Hepatocyte (in vitro differentiated cells): ENCODE data around the gene RAB40A. TPM values are rescaled to one million over a fixed set of nuclear protein-coding genes. Genes with fewer than 3 reads are reported as not detected.
A peak's percentile ranks its signal among the peaks of the same experiment; 100 is the strongest.

Experiments used
- DNase-seq: peaks from one replicate; pipeline ENCODE4 v3.0.0-alpha.2; 2016; ENCODE audit warnings: low spot score
- H2AFZ ChIP-seq: fragments of 200-600 bp; sonication (generic); 2 replicates; pipeline ENCODE4 v1.6.0; 2016; ENCODE audit warnings: antibody characterized with exemption, mild to moderate bottlenecking
- H3K27ac ChIP-seq: fragments of 200-600 bp; sonication (generic); 2 replicates; pipeline ENCODE4 v1.5.1; 2016; ENCODE audit warnings: mild to moderate bottlenecking
- H3K27me3 ChIP-seq: fragments of 200-600 bp; sonication (generic); 2 replicates; pipeline ENCODE4 v1.6.1; 2016
- H3K36me3 ChIP-seq: fragments of 200-600 bp; sonication (generic); replicated peaks from 2 replicates; pipeline ENCODE4 v1.5.1; 2016; ENCODE audit warnings: low read depth; ENCODE audit not compliant: insufficient read depth
- H3K4me1 ChIP-seq: fragments of 200-600 bp; sonication (generic); 2 replicates; pipeline ENCODE4 v1.5.1; 2016; ENCODE audit warnings: mild to moderate bottlenecking, moderate library complexity; ENCODE audit not compliant: insufficient read depth
- H3K4me2 ChIP-seq: fragments of 200-600 bp; sonication (generic); 2 replicates; pipeline ENCODE4 v1.6.0; 2016
- H3K4me3 ChIP-seq: fragments of 200-600 bp; sonication (generic); 2 replicates; pipeline ENCODE4 v1.5.1; 2016; ENCODE audit warnings: mild to moderate bottlenecking
- H3K79me2 ChIP-seq: fragments of 200-600 bp; sonication (generic); 2 replicates; pipeline ENCODE4 v1.6.0; 2017; ENCODE audit warnings: mild to moderate bottlenecking
- H3K9me2 ChIP-seq: fragments of 200-600 bp; sonication (generic); replicated peaks from 2 replicates; pipeline ENCODE4 v1.6.0; 2017; ENCODE audit warnings: mild to moderate bottlenecking; ENCODE audit not compliant: insufficient read depth
- H3K9me3 ChIP-seq: fragments of 200-600 bp; sonication (generic); 2 replicates; pipeline ENCODE4 v1.5.1; 2016; ENCODE audit warnings: low read depth, mild to moderate bottlenecking
- H4K20me1 ChIP-seq: fragments of 200-600 bp; sonication (generic); 2 replicates; pipeline ENCODE4 v1.6.0; 2016; ENCODE audit warnings: mild to moderate bottlenecking; ENCODE audit not compliant: insufficient read depth, poor library complexity, severe bottlenecking
- EZH2 ChIP-seq: fragments of 200-600 bp; sonication (generic); IDR thresholded peaks from 2 replicates; pipeline ENCODE4 v1.6.1; 2016; ENCODE audit warnings: antibody characterized with exemption, mild to moderate bottlenecking, borderline replicate concordance
- EZH2phosphoT487 ChIP-seq: fragments of 200-600 bp; sonication (generic); IDR thresholded peaks from one replicate; pipeline ENCODE4 v1.6.1; 2018; ENCODE audit warnings: antibody characterized with exemption, mild to moderate bottlenecking, low read depth, moderate library complexity; ENCODE audit not compliant: unreplicated experiment, severe bottlenecking
- WGBS: methylation state at CpG from one replicate; pipeline ENCODE4 v1.1.6; 2016; ENCODE audit warnings: low lambda C conversion rate; ENCODE audit errors: missing lambda C conversion rate; 5-methylcytosine and 5-hydroxymethylcytosine counted together
- polyA plus RNA-seq: library from polyadenylated mRNA; unstranded; fragments of >200 nt; fragmentation: Nextera tagmentation; extraction: Ambion mirVana; gene quantifications from 2 replicates; pipeline ENCODE4 v1.2.1, GENCODE V29; 2016
- total RNA-seq: library from RNA; depleted of rRNA; stranded (reverse); fragments of >200 nt; gene quantifications from 2 replicates; pipeline ENCODE4 v1.2.3, GENCODE V29; 2014
- TF ChIP-seq, protein P1 (sequence below): fragments of 200-600 bp; sonication (generic); IDR thresholded peaks from 2 replicates; pipeline ENCODE4 v1.5.1; 2016; ENCODE audit warnings: antibody characterized with exemption, mild to moderate bottlenecking; ENCODE audit not compliant: poor library complexity

RAB40A gene
- total and polyA plus RNA-seq, 2 experiments from 2014 or later: 3.0 TPM

GRCh38 chrX:103536732-103537131, 17.4 kb upstream of the RAB40A start:
- Histone ChIP-seq H3K9me2 (no peaks in the 10 kb centered on the region), H3K36me3 (no peaks in the 10 kb centered on the region), H4K20me1 (no peaks in the 10 kb centered on the region), H3K4me3 (no peak overlapping the region), H3K9me3 (no peaks in the 10 kb centered on the region), H2AFZ (no peak overlapping the region), H3K27ac (peak overlapping the region; percentile 92), H3K4me2 (no peak overlapping the region), H3K4me1 (peaks cover 42% of the 10 kb centered on the region), H3K79me2 (no peaks in the 10 kb centered on the region), H3K27me3 (no peaks in the 10 kb centered on the region)
- TF ChIP-seq EZH2 (no peak), EZH2phosphoT487 (no peak)
- TF ChIP-seq, protein P1, sequence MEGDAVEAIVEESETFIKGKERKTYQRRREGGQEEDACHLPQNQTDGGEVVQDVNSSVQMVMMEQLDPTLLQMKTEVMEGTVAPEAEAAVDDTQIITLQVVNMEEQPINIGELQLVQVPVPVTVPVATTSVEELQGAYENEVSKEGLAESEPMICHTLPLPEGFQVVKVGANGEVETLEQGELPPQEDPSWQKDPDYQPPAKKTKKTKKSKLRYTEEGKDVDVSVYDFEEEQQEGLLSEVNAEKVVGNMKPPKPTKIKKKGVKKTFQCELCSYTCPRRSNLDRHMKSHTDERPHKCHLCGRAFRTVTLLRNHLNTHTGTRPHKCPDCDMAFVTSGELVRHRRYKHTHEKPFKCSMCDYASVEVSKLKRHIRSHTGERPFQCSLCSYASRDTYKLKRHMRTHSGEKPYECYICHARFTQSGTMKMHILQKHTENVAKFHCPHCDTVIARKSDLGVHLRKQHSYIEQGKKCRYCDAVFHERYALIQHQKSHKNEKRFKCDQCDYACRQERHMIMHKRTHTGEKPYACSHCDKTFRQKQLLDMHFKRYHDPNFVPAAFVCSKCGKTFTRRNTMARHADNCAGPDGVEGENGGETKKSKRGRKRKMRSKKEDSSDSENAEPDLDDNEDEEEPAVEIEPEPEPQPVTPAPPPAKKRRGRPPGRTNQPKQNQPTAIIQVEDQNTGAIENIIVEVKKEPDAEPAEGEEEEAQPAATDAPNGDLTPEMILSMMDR: no peak
- no peak for DNase-seq

DNA sequence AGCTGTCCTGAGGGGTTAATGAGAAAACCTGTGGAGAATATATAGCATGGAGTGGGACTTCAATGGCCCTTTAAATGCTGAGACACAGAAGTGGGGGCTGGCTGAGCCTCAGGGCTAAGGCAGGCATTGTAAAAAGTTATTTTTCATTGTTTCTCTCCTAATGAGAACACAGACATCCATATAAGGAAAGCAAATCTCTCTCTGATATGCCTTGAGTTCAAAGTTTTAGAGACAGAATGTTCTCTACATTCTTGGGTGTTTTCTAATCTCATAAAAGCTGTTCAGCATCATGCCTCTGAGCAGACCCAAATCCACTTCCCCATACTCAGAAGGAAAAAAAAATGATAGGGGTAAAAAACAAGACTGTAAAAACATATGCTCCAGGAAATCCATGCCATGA, 16.8 kb upstream of the RAB40A start:
- H4K20me1 ChIP-seq: no peaks in the 10 kb centered on the region
- H3K27ac ChIP-seq: peak overlapping the region; percentile 92
- no peak overlapping the region for H3K4me3 ChIP-seq
- no peaks in the 10 kb centered on the region for H3K9me3 ChIP-seq
- H3K36me3 ChIP-seq: no peaks in the 10 kb centered on the region
- DNase-seq: no peak
- H3K27me3 ChIP-seq: no peaks in the 10 kb centered on the region
- H3K9me2 ChIP-seq: no peaks in the 10 kb centered on the region
- no peak overlapping the region for H2AFZ ChIP-seq
- H3K4me1 ChIP-seq: peaks cover 42% of the 10 kb centered on the region
- H3K79me2 ChIP-seq: no peaks in the 10 kb centered on the region
- TF ChIP-seq EZH2 (no peak), EZH2phosphoT487 (no peak)
- TF ChIP-seq, protein P1: no peak
- peak overlapping the region; percentile 20 for H3K4me2 ChIP-seq

GRCh38 chrX:103535206-103535605, 15.9 kb upstream of the RAB40A start:
- Histone ChIP-seq H3K4me3 (no peak overlapping the region), H3K27ac (peak overlapping the region; percentile 92), H3K79me2 (no peaks in the 10 kb centered on the region), H4K20me1 (no peaks in the 10 kb centered on the region), H3K9me3 (no peaks in the 10 kb centered on the region), H3K27me3 (no peaks in the 10 kb centered on the region), H3K4me2 (no peak overlapping the region), H3K4me1 (peaks cover 42% of the 10 kb centered on the region), H3K9me2 (no peaks in the 10 kb centered on the region), H2AFZ (no peak overlapping the region), H3K36me3 (no peaks in the 10 kb centered on the region)
- DNase-seq: no peak
- TF ChIP-seq, protein P1: no peak
- WGBS: 73% methylated on average over 1 of the region's 1 CpG

- Histone ChIP-seq H3K4me1 (peaks cover 34% of the 10 kb centered on the region), H2AFZ (peak overlapping the region; percentile 74), H3K36me3 (no peaks in the 10 kb centered on the region), H3K79me2 (no peaks in the 10 kb centered on the region), H3K4me2 (peak overlapping the region; percentile 78), H3K27ac (peak overlapping the region; percentile 27), H3K4me3 (no peak overlapping the region), H4K20me1 (no peaks in the 10 kb centered on the region), H3K9me3 (no peaks in the 10 kb centered on the region), H3K9me2 (no peaks in the 10 kb centered on the region), H3K27me3 (no peaks in the 10 kb centered on the region)
- DNase-seq: peak; percentile 88
- 6% methylated on average over 15 of the region's 15 CpGs for whole genome bisulfite sequencing
- TF ChIP-seq, protein P1: peak; percentile 95
- TF ChIP-seq EZH2phosphoT487 (no peak), EZH2 (no peak)
These were observed 14.4 kb upstream of the RAB40A start for GRCh38 chrX:103533511-103534216.
